SK-N-DZ (cell line): ENCODE data around the gene ABCE1. TPM values are rescaled to one million over a fixed set of nuclear protein-coding genes. Genes with fewer than 3 reads are reported as not detected.

Experiments
- DNase-seq: peaks from one replicate; pipeline ENCODE4 v3.0.0-alpha.2; 2015; ENCODE audit warnings: low spot score
- polyA plus RNA-seq, 2 experiments: library from polyadenylated mRNA; depleted of rRNA; stranded (reverse); fragments of >200 nt; gene quantifications; 2 replicates each; pipeline ENCODE4 v1.2.3, GENCODE V29; 2014

ABCE1 gene
- polyA plus RNA-seq (2014; cell fraction: cytosol; rRNA removed) = 107 and 108 TPM in 2 replicates
- 104 and 113 TPM in 2 replicates for polyA plus RNA-seq (2014; cell fraction: nucleus; rRNA removed)

DNA sequence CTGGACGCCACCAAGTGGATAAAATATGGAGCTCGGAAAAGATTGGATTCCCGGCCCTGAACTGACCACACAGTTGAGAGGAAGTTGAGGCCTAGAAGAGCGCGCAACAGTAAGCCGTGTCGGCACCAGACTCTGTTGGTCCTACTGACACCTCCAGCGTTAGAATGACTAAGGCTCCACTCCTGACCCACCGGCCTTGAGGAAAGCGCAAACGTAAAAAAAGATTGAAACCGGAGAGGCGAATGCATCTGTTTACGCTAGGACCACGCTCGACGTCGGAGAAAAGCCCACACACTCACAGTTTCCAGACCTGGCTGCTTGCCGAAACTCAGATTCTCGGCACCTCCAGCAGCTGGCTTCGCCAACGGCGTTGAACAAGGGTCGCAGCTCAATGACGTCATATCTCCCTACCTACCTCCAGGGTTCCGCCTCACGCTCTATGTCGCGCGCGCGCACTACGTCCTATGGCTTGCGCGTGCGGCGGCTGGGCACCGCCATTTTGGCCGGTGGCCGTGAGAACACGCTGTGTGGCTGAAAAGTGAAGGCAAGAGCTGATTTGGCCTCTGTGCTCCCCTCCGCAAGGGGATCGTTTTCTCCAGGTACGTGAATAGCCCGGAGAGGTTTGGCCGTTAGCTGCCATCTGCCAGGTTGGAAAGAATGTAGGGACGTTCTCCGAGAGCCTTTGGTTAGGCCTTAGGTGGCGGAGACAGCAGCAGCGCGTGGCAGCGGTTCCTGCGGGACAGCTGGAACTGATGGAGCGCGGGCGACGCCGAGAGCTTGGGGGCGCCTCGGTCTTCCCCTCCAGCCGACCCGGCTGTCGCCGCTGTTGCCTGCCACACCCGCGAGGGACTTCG, at the start of gene ABCE1, which contains the start of gene ANAPC10:
Gene ABCE1 (plus strand): TSS at position 491 of the 854 bp plus-strand sequence. CDS start 6,102 bp downstream, outside the sequence.
Gene ANAPC10 (minus strand): TSS at position 376 of the 854 bp plus-strand sequence. CDS start 2,097 bp downstream, outside the sequence.
- peak; percentile 95 for DNase-seq

DNA sequence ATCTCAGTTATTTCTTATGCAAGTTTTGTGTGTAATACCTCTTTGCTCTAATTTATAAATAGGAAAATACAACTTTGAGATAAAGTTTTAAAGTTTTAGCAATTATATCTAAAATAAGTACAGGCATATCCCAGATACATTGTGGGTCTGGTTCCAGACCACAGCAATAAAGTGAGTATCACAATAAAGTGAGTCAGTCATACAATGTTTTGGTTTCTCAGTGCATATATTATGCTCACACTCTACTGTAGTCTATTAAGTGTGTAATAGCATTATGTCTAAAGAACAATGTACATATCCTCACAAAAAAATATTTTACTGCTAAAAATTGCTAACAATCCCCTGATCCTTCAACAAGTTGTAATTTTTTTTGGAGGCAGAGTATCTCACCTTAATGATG, 49.3 kb upstream of the ABCE1 start:
- no peak for DNase-seq

DNA sequence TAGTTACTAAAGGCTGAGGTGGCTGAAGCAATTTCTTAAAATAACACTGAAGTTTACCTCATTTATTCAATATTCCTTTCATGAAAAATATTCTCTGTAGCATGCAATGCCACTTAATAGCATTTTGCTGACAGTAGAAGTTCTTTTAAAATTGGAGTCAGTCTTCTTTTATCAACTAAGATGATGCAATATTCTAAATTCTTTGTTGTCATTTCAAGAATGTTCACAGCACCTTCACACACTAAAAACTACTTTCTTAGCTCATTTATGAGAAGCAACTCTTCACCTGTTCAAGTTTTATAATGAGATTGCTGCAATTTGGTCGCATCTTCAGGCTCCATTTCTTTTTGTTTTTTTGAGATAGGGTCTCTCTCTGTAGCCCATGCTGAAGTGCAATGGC, 48.9 kb upstream of the ABCE1 start:
- DNase-seq = no peak

DNA sequence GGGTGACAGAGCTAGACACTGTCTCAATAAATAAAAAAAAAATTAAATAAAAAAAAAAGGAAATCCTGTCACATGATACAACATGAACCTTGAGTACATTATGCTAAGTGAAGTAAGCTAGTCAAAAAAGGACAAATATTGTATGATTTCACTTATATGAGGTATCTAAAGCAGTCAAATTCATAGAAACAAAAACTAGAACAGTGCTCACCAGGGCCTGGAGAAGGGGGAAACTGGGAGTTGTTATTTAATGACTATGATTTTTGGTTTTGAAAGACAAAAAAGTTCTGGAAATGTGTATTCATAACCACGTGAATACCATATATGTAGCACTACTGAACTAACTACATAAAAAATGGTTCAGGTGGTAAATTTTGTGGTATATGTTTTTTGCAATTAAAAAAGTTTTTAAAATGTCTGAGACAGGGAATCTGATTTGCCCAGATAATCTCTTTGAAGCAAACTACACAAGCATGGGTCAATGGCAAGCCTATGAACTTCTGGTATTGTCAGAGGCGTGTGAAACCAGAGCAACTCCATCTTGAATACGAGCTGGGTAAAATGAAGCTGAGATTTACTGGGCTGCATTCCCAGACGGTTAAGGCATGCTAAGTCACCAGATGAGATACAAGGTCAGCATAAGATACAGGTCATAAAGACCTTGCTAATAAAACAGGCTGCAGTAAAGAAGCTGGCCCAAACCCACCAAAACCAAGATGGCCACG, 42.4 kb upstream of the ABCE1 start:
- no peak for DNase-seq

GRCh38 chr4:145056325-145057130, 41.6 kb upstream of the ABCE1 start:
- no peak for DNase-seq

GRCh38 chr4:145058256-145058655, 39.9 kb upstream of the ABCE1 start:
- no peak for DNase-seq

- peak; percentile 41 for DNase-seq
Observed at GRCh38 chr4:145061318-145061920, 36.7 kb upstream of the ABCE1 start.

DNA sequence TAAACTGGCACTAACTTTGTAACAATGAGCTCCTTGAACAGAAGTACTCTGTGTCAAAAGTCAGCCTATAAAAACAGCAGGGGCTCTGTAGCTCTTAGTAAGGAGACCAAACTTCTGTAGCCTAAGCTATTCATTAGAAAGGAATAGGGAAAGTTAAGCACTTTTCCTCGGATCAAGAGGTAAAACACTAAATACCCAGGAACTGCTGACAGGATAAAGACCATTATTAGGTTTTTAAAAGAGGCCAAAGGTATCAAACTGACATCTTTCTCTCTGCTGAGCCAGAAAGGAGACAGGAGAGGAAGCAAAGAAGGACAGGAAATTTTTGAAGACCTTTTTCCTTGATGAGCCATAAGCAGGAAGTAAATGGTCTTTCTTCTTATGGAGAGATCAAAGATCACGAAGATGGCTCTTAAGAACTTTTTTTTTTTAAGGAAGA, 32.0 kb upstream of the ABCE1 start:
- no peak for DNase-seq

DNA sequence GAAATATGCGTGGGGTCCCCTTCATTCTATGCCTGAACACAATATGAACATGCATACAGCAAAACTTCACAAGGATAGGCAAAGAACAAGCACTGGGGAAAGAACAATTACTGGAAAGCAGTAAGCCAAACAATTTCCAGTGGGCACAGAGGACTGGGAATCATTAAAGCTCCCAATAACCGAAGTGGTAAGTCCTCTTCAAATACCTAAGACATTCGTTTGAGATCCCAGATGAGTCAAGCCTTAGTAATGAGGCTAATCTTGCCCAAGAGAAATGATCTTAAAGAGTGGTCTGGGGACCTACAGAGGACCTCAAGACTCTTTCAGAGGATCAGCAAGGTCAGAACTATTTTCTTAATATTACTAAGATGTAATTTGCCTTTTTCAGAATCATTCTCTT, 28.8 kb upstream of the ABCE1 start:
- DNase-seq = no peak

DNA sequence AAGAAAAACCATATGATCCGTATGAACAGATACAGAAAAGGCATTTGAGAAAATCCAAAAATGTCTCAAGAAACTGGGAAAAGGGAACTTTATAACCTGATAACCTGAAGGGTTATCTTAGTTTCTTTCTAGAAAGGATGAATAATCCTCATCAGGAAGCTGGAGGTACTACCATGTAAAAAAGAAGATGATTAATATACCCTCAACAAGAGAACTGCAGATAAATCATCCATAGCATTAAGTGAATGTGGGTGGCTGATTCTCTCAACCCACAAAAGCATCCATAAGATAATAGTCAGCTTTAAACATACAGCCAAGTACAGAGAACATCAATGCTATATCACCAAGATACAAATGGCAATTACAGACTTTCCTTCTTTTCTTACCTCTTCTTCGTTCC, 26.6 kb upstream of the ABCE1 start:
- DNase-seq = no peak

- no peak for DNase-seq
Observed at GRCh38 chr4:145075742-145076468, 22.2 kb upstream of the ABCE1 start.

DNA sequence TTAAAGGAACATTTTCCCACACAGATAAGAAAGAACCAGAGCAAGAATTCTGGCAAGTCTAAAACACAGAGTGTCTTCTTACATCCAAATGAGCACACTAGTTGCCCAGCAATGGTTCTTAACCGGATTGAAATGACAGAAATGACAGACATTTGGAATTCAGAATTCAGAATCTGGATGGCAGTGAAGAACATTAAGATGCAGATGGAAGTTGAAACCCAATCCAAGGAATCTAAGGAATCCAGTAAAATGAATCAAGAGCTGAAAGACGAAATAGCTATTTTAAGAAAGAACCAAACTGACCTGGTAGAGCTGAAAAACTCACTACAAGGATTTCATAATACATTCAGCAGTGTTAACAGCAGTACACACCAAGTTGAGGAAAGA, 21.6 kb upstream of the ABCE1 start:
- no peak for DNase-seq

DNA sequence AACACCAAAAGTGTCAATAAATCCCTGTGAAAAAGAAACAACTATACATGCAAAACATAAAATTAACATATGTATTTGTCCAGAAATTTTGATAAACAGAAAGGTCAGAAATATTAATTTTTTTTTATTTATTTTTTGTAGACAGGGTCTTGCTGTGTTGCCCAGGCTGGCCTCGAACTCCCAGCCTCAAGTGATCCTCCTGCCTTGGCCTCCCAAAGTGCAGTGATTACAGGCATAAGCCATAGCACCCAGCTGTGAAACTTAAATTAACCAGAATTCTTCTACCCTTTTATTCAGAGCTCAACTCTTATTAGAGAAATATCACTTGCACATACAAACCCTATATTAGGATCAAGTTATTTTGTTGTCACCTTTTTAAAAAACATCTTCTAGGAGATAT, 16.4 kb upstream of the ABCE1 start:
- no peak for DNase-seq

DNA sequence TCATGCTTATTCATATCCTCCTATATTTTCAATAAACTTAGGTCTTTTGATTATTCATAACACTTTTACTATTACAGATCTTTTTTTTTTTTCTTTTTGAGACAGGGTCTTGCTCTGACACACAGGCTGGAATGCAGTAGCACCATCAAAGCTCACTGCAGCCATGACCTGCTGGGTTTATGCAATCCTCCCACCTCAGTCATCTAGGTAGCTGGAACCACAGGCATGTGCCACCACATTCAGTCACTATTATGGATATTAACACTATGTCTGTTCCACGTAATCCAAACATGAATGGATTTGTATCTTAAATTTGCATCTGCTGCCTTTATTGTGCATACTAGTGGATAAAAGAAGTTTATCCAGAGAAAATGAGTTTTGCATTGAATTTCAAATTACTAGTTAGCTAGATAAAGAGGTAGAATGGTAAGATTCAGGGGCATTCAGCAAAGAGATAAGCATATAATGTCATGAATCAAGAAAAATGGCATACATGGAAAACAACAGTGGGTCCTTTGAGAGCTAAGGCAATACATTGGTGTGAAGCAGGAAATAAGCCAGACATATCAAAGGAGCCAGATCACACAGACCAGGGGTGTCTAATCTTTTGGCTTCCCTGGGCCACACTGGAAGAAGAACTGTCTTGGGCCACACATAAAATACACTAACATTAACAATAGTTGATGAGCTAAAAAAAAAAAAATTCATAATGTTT, 14.1 kb upstream of the ABCE1 start:
- DNase-seq = no peak

DNA sequence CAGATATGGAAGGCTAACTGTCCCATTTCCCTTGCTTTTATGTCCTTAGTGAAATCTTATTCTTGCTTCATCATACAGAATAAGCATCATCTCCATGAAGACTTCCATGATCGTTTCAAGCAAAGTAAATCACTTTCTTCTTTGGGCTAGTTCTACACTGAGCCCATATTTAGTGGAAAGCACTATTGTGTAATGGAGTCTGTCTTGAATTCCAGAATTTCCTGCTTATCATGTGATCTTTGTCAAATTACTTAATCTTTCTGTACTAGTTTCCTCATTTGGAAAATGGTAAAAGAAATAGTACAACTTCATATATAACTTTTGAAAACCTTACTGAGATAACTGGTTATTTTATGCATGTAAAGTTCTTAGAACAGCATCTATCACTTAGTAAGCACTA, 7.7 kb upstream of the ABCE1 start:
- no peak for DNase-seq

DNA sequence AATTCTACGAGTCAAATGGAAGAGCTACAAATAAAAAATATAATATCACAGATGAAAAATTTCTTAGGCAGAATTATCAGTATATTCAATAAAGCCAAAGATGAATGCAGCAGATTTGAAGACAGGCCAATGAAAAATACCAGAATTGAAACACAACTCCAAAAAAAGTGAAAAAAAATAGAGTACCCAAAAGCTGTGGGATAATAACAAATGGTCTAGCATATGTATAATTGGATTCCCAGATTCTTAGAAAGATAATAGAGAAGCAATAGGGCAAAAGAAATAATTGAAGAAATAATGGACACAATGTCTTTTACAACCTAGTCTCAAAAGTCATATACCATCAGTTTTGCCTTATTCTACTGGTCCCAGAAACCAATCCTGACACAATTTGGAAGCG, 4.5 kb upstream of the ABCE1 start:
- DNase-seq = no peak

DNA sequence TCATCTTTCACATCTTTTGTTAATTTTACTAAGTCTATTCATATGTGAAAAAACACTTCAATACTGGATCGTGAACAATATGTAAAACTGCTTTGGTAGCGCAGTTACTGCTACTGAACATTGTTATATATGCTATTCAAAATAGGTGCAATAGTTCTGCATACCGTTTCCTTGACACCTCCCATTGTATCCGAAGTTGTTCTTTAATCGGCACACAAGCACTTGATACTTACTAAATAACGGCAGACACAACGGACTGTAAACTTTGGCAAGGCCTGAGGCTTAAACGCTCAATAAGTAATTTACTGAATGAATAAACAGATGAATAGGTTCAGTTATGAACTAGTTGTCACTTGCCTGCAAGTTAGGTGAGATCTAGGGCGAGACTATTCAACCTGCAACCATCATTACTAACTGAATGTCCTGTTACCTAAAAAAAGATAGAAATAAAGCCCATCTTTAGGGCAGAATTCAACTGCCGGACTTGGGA, 735 bp upstream of the ABCE1 start:
- no peak for DNase-seq

DNA sequence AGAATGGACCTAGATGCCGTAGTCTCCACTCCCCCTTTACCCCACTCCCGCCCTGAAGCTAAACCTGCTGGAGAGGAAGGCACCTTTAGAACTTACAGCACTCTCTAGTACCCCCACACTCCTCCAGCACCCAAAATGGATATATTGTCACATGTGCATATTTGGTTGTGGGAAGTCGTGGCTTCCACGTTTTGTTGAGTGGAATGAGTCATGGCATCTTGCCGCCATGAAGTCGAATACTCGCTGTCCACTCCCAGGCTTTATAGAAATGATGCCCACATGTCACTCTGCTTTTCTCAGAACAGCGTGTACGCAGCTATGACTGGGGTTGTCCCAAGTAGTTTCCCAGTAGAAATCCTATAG, 545 bp downstream of the ABCE1 start:
- DNase-seq = peak; percentile 29

GRCh38 chr4:145099653-145100052, 1.5 kb downstream of the ABCE1 start:
- DNase-seq = no peak

GRCh38 chr4:145101091-145101490, 3.0 kb downstream of the ABCE1 start:
- no peak for DNase-seq
